Measurements from ENCODE around the gene GPR158. TPM values are rescaled to one million over a fixed set of nuclear protein-coding genes. Genes with fewer than 3 reads are reported as not detected.

The GPR158 gene
- total and polyA plus RNA-seq, 2 of the 8 experiments (the other 6 are each of a cell fraction or from before 2014, with no cell fraction given) = 0.14 to 0.78 TPM

DNA sequence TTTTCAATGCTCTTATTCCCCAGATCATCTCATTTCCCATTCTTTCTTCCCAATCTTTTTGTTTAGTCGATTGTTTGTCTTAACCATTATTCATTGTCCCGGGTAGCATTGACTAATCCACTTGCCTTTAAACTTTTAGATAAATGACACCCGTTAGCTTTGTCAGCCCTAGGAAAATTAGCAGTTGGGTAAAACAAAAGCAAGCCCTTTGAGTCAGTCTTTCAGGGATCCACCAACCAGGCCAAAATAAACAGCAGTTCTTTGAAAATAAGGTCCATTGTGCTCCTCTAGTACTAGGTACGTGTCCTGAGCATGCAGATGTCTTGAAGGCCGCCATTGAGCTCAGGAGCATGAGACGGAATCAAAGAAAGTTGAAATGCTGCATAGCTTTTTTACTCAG lies 389.6 kb downstream of the GPR158 start:
- no peak overlapping the region for H2BK12ac ChIP-seq (ENCODE audit: low read depth, low read length)
- no peaks in the 10 kb centered on the region for H3K27me3 ChIP-seq (replicated peaks in 1 of 4; ENCODE audit: control insufficient read depth in 3 of 4, extremely low read depth in 1 of 4, insufficient read depth in 3 of 4, low read length in 3 of 4)
- no peak overlapping the region for H3K27ac ChIP-seq (ENCODE audit: low read depth, low read length)
- H3K79me2 ChIP-seq (ENCODE audit: control insufficient read depth in 1 of 2, insufficient read depth in 2 of 2, low read length in 2 of 2) = no peaks in the 10 kb centered on the region
- no peak overlapping the region for H3K14ac ChIP-seq (ENCODE audit: insufficient read length)
- no peaks in the 10 kb centered on the region for H3K23me2 ChIP-seq (ENCODE audit: low read depth, low read length)
- no peak overlapping the region for H3K23ac ChIP-seq (ENCODE audit: insufficient read length)
- H2BK15ac ChIP-seq (ENCODE audit: low read length) = no peak overlapping the region
- no peak overlapping the region for H3K9ac ChIP-seq (replicated peaks in 1 of 4; ENCODE audit: extremely low read depth in 1 of 4, low read depth in 3 of 4, low read length in 3 of 4)
- H3K4me1 ChIP-seq (replicated peaks in 1 of 4; ENCODE audit: control insufficient read depth in 3 of 4, insufficient read depth in 4 of 4, low read length in 3 of 4) = no peaks in the 10 kb centered on the region; a peak in 1 of 7 replicates
- H2BK20ac ChIP-seq (ENCODE audit: low read length) = no peak overlapping the region
- no peak for DNase-seq (ENCODE audit: low read depth in 1 of 2, low spot score in 2 of 2)
- no peak overlapping the region for H3K4me2 ChIP-seq (ENCODE audit: insufficient read depth in 1 of 2, low read depth in 2 of 2, low read length in 2 of 2)
- no peaks in the 10 kb centered on the region for H3K9me3 ChIP-seq (ENCODE audit: insufficient read depth in 2 of 2, low read depth in 1 of 2, low read length in 1 of 2)
- H4K5ac ChIP-seq (ENCODE audit: insufficient read length, low read depth, low read length) = no peak overlapping the region
- H3K18ac ChIP-seq (ENCODE audit: extremely low read depth, low read length) = no peak overlapping the region
- no peak overlapping the region for H4K91ac ChIP-seq (replicated peaks; ENCODE audit: insufficient read length, low read length)
- H3K79me1 ChIP-seq (ENCODE audit: low read depth, low read length) = no peaks in the 10 kb centered on the region
- ChIA-PET POLR2A (ENCODE audit: partially characterized antibody) (no interaction called here), CTCF (ENCODE audit: partially characterized antibody) (interaction anchor here (0.8 to 1.2 kb wide), 2 partner anchors 42 to 380 kb away, joined by 3 read pairs; no protein-coding TSS in a partner anchor)
- no peak overlapping the region for H3K56ac ChIP-seq (replicated peaks; ENCODE audit: insufficient read length, low read depth, low read length)
- no peak for FAIRE-seq
- H3K4ac ChIP-seq (replicated peaks; ENCODE audit: insufficient read length, low read depth, low read length) = no peak overlapping the region
- no peak overlapping the region for H2AK5ac ChIP-seq (ENCODE audit: low read depth, low read length)
- no peak overlapping the region for H2AFZ ChIP-seq (ENCODE audit: low read length)
- H2BK5ac ChIP-seq (ENCODE audit: low read depth, low read length) = no peak overlapping the region
- H3K4me3 ChIP-seq (ENCODE audit: extremely low read depth in 1 of 4, insufficient read depth in 2 of 4, low read depth in 3 of 4, low read length in 4 of 4) = no peak overlapping the region
- 87% methylated on average over 6 of the region's 6 CpGs; no CpG with 5 or more reads in 1 of the 2 experiments for whole genome bisulfite sequencing, 2 experiments (ENCODE audit: extremely low coverage in 1 of 2, insufficient coverage in 1 of 2, insufficient read length in 1 of 2, insufficient replicate concordance in 2 of 2, low coverage in 1 of 2, low lambda C conversion rate in 2 of 2, missing lambda C conversion rate in 1 of 2)
- H4K20me1 ChIP-seq (replicated peaks in 1 of 2; ENCODE audit: control insufficient read depth in 1 of 2, insufficient read depth in 2 of 2, low read length in 2 of 2) = no peaks in the 10 kb centered on the region
- no peak overlapping the region for H4K8ac ChIP-seq (ENCODE audit: extremely low read depth, insufficient read depth, low read length)
- H3K36me3 ChIP-seq (ENCODE audit: control insufficient read depth in 2 of 4, insufficient read depth in 4 of 4, low read length in 3 of 4) = no peaks in the 10 kb centered on the region
- H2BK120ac ChIP-seq (replicated peaks; ENCODE audit: low read depth, low read length) = no peak overlapping the region
- TF ChIP-seq FOSL1 (IDR thresholded peaks at IDR 0.05; ENCODE audit: insufficient read depth, low read depth, low read length) = no peak
- no peak for TF ChIP-seq SAP30 (IDR thresholded peaks at IDR 0.05; ENCODE audit: insufficient read depth, insufficient replicate concordance, low read length)
- TF ChIP-seq KDM1A (IDR thresholded peaks at IDR 0.05; ENCODE audit: borderline replicate concordance, low read length) = no peak
- no peak for TF ChIP-seq SP1 (IDR thresholded peaks at IDR 0.05; ENCODE audit: low read depth, low read length)
- no peak for TF ChIP-seq ATF2 (IDR thresholded peaks at IDR 0.05; ENCODE audit: low read length)
- TF ChIP-seq TAF1 (IDR thresholded peaks at IDR 0.05; ENCODE audit: low read depth, low read length) = no peak
- no peak for TF ChIP-seq JUN (IDR thresholded peaks at IDR 0.05; ENCODE audit: low read depth, low read length)
- no peak for TF ChIP-seq POLR2A (IDR thresholded peaks at IDR 0.05; ENCODE audit: control extremely low read depth in 1 of 2, low read depth in 2 of 2, low read length in 2 of 2)
- TF ChIP-seq CBX5 (IDR thresholded peaks at IDR 0.05; ENCODE audit: low read depth, low read length) = no peak
- no peak for TF ChIP-seq CBX8 (IDR thresholded peaks at IDR 0.05; ENCODE audit: borderline replicate concordance, low read depth, low read length)
- no peak for TF ChIP-seq PHF8 (conservative IDR thresholded peaks at IDR 0.05; ENCODE audit: low read depth, low read length)
